Esophagus mucosa (tissue), 1 donor: ENCODE measurements around the gene AHNAK. TPM values are rescaled to one million over a fixed set of nuclear protein-coding genes. Genes with fewer than 3 reads are reported as not detected.
"Not testable (repeated sequence)": the region's sequence is repeated elsewhere in the genome, so short reads cannot be mapped to it uniquely, and the experiment has no call there.

ENCODE experiments used
- ATAC-seq: fragments of 200-7000 bp; cut with Tn5 transposase; one replicate; pipeline ENCODE4 v1.9.1; 2020
- total RNA-seq: library from RNA; stranded (reverse); gene quantifications from one replicate; pipeline ENCODE4 v1.2.4, GENCODE V29; 2023
- donor health status: DM: yes; HTN: yes; CAD: no.

AHNAK gene, protein sequence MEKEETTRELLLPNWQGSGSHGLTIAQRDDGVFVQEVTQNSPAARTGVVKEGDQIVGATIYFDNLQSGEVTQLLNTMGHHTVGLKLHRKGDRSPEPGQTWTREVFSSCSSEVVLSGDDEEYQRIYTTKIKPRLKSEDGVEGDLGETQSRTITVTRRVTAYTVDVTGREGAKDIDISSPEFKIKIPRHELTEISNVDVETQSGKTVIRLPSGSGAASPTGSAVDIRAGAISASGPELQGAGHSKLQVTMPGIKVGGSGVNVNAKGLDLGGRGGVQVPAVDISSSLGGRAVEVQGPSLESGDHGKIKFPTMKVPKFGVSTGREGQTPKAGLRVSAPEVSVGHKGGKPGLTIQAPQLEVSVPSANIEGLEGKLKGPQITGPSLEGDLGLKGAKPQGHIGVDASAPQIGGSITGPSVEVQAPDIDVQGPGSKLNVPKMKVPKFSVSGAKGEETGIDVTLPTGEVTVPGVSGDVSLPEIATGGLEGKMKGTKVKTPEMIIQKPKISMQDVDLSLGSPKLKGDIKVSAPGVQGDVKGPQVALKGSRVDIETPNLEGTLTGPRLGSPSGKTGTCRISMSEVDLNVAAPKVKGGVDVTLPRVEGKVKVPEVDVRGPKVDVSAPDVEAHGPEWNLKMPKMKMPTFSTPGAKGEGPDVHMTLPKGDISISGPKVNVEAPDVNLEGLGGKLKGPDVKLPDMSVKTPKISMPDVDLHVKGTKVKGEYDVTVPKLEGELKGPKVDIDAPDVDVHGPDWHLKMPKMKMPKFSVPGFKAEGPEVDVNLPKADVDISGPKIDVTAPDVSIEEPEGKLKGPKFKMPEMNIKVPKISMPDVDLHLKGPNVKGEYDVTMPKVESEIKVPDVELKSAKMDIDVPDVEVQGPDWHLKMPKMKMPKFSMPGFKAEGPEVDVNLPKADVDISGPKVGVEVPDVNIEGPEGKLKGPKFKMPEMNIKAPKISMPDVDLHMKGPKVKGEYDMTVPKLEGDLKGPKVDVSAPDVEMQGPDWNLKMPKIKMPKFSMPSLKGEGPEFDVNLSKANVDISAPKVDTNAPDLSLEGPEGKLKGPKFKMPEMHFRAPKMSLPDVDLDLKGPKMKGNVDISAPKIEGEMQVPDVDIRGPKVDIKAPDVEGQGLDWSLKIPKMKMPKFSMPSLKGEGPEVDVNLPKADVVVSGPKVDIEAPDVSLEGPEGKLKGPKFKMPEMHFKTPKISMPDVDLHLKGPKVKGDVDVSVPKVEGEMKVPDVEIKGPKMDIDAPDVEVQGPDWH (N-terminal part only)
- 931 TPM for total RNA-seq

- peak; percentile 55 for ATAC-seq
Observed at GRCh38 chr11:62546244-62546928, at the start of gene AHNAK. AHNAK (minus strand) TSS chr11:62546806; CDS start chr11:62536098, 10,708 bp downstream.

DNA sequence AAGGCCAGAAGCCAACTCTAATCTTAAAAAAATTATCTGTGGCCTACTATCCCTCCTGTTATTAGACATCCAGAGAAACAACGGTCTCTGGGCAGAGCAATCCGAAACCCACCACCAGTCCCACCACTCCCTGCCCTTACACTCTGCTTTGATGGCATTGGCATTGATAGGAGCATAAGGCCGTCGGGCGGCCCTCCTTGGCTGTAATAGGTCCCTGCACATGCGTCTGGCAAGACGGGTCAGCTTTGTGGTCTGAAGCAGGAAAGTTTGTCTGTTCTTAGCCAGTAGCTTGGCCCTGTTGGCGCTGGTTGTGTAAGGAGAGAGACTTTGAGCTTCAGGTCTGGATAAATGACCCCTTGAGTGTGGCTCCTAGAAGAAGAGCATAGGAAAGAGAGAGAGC, 48.5 kb upstream of the AHNAK start:
- no peak for ATAC-seq

DNA sequence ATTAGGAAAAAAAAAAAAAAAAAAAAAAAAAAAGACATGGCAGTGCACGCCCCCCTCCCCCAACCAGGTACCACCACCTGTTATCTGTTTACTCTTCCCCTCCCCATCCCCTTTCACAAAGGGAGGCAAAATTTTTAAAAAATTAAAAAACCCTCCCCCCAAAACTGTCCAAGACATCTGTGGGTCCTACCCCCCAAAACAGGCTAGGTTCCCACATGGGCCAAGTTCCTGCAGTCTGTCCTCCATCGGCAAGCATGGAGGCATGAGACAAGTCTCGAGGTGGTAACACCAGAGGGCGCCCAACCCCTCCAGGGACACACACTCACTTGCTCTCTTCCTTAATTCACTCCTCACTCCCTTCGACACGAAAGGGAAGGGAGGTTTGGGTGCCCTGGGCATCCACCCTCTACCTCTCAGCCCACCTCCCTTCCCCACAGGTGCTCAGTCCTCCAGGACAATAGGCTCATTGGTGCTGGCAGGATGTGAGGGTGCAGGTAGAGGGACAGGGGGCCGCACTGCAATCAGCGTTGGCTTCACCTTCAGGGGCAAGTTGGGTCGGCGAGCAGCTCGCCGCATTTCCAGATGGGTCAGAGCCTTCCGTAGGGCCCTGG, 46.9 kb upstream of the AHNAK start:
- ATAC-seq: peak; percentile 35

GRCh38 chr11:62592989-62593421, 46.4 kb upstream of the AHNAK start:
- no peak for ATAC-seq

GRCh38 chr11:62592146-62592815, 45.7 kb upstream of the AHNAK start:
- no peak for ATAC-seq

DNA sequence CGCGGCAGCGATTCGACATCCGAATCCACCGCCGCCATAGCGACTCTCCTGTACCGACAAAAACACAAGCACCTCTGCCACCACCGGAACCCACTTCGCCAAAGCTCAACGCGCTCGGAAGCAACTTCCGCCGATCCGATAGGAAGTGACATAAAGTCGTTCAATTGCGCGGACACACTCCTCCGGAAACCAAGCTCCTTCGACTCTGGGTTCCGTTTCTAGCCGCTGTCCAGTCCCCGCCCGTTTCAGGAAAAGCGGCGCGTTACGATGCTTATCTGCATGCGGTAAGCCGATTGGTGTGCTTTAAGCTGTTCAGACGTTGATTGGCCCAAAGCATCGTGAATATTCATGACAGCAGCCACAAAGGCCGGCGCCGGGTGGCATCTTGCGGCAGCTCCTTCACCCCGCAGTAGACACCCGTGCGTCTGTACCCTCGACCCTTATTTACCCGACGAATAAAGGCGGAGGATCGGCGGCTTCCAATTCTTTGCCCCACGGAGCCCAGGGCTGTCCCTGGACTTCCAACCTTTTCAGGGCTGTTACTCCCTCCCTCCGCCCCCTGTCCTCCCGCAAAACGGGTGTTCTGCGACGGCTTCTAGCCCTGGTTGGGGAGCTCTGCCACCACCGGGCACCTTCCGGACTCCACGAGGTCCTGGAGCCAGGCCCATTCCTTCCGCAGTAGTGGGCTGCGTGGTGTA, 45.0 kb upstream of the AHNAK start, which contains the start of gene TUT1:
Gene TUT1 (minus strand): TSS at position 76 of the 698 bp plus-strand sequence. CDS start 38 bp downstream, at position 38.
- ATAC-seq: peak; percentile 93

- no peak for ATAC-seq
Observed at GRCh38 chr11:62588966-62589637, 42.5 kb upstream of the AHNAK start.

- ATAC-seq: peak; percentile 21
Observed at GRCh38 chr11:62585356-62585755, 38.8 kb upstream of the AHNAK start.

DNA sequence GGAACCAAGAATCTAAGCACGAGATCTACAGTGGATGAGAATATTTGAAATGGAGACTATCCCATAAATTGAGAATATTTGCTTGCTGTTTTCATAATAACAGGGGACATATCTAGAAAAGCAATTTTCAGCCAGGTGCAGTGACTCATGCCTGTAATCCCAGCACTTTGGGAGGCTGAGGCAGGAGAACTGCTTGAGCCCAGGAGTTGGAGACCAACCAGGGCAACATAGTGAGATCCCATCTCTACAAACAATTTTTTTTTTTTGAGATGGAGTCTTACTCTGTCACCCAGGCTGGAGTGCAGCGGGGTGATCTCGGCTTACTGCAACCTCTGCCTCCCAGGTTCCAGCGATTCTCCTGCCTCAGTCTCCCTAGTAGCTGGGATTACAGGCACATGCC, 35.1 kb upstream of the AHNAK start:
- ATAC-seq: not testable (repeated sequence)

- ATAC-seq: no peak
Observed at GRCh38 chr11:62580959-62581715, 34.5 kb upstream of the AHNAK start.

DNA sequence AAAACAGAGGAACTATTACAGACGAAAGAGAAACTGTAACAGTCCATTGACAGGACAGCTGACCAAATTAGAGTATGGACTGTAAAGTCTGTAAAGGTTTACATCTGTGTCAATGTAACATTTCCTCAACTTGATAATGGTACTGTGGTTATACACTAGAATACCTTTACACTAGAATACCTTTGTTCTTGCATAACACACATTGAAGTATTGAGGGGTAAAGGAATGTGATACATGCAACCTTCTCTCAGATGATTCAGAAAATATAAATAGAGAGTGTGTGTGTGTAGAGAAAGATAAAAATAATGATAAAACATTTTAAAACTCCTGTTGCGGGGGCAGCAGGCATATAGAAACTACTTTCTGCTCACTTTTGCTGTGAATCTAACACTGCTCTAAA, 32.6 kb upstream of the AHNAK start:
- no peak for ATAC-seq

- ATAC-seq: no peak
Observed at GRCh38 chr11:62578541-62578940, 31.9 kb upstream of the AHNAK start.

DNA sequence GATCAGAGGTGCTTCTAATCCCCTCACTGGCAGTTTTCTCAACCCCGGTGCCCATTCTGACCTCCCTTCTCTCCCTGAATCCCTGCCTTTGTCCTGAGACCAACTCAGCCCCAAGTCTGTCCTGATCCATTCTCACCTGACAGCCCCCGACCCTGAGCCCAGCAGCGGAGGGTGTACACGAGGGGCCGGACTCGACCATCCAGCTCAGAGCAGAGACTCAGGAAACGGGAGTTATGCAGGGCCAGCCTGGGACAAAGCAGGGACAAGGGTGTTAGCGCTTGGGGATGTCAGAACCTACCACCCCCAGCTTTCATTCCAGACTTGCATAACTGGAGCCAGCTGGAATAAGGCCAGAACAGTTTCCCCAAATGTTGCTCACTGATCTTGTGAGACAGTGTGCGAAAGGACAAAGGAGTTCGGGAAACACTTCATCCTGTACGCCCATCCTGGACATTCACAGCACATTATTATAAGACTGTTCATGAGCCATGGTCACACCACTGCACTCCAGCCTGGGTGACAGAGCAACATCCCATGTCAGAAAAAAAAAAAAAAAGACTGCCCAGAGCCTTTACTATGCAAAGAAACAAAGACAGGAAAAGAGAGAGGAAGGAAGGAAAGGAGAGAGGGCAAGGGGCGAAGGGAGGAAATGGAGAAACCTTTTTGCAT, 30.6 kb upstream of the AHNAK start:
- ATAC-seq: no peak

DNA sequence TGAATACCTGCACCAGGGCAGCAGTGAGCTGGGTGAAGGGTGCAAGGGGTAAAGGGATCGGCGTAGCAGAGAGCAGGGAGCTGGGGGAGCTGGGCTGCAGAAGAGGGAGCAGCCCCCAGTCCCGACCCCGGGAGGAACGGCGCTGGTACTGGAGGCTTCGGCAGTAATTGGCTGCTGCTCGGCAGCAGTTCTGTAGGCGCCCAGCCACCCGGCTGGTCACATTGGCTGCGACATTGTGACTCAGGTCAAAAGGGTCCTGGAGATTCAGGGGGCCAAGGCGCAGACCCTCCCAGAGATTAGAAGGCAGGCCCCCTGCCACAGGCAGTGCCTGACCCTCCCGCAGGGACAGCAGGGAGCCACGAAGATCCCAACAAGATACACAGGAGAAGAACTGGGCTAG, 29.2 kb upstream of the AHNAK start:
- ATAC-seq: no peak

DNA sequence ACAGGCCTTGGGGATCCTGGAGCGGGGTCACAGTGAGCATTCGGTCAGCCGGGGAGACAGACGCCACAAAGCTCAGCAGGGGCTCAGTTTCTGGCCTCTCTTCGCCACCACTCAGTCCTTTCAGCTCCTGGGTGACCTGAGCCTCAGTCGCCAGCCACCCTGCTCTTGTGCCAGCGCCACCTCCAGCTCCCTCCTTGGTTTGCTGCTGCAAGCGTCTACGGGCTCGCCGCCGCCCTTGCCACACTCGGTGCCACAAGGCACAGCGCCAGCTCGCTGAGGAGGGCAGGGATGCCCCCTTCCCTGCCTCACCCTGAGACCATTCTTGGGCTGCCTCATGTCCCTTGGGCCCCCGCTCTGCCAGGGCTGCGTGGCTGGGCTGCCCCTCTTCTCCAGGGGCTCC, 28.6 kb upstream of the AHNAK start:
- ATAC-seq: no peak

DNA sequence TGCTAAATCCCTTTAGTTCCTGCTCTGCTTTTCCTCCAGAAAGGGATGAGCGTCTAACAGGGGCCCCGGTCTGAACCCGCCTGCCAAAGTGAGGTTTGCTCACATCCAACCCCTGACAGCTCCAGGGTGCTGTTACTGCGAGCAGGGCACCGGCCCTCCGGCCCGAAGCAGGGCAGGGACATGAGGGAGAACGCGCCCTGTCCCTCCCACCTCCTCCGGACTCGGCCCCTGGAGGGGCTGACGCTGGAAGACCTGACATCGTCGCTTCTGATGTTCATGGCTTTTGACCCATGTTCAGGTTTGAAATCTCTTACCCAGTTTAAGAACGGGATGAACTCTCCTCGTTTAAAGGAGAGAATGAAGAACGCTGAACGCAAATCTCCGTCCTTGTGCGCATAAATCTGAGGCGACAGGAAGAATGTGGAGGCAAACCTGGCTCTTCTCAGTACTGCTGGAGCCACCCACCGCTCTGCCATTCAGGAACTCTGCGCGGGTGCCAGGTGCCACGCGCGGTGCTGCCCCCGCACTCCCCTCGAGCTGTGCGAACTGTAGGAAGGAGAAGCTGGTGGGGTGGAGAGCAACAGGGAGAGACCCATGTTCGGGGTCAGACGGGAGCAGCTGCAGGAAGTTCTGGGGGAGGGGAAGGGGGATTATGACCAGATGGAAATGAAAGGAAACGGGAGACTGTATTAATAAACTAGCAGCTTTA, 27.9 kb upstream of the AHNAK start:
- peak; percentile 17 for ATAC-seq

GRCh38 chr11:62573592-62574362, 27.2 kb upstream of the AHNAK start, which contains the start of gene EEF1G:
EEF1G (minus strand) TSS chr11:62573891; CDS start chr11:62573842, 49 bp downstream.
- ATAC-seq: peak; percentile 96
